Measurements from ENCODE around the gene GIT2. TPM values are rescaled to one million over a fixed set of nuclear protein-coding genes. Genes with fewer than 3 reads are reported as not detected.

GIT2 gene
- total and polyA plus RNA-seq, 8 donors, result 16.5 to 38.8 (median 30.0) TPM

DNA sequence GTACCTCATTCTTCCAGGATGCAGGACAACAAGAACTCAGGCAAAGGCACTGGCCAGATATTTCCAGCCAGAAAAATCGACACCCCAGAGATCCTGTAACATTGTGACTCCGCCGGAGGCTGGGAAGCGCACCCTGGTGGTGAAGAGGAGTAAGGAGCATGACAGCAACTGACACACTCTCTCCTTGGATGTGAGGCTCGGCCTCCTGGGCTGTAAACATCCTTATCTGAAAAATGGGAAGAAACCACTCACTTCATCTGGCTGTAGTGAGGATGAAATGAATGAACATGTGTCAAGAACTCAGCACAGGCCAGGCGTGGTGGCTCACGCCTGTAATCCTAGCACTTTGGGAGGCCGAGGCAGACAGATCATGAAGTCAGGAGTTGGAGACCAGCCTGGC is 68.5 kb downstream of the GIT2 start:
- FAIRE-seq (no peak), ATAC-seq (peak in 3 of 4 donors; percentile 33 to 48 (median 43)), DNase-seq (peak in 2 of 6 donors; percentile 40 to 62)
- no peaks in the 10 kb centered on the region for H3K27me3 ChIP-seq
- H3K4me3 ChIP-seq, result no peak overlapping the region
- peaks cover 0 to 8% (median 4%) of the 10 kb centered on the region in 3 donors for H3K36me3 ChIP-seq
- no peaks in the 10 kb centered on the region for H3K9me3 ChIP-seq
- no peak overlapping the region for H3K27ac ChIP-seq
- 64 to 77% methylated on average over 8 of the region's 8 CpGs for WGBS, 2 donors
- intact Hi-C loops (cut with DNase I), result no loop called here
- H3K4me1 ChIP-seq, result peaks cover 12 to 18% (median 17%) of the 10 kb centered on the region in 3 donors
- TF ChIP-seq CTCF (IDR thresholded peaks at IDR 0.05), result peak in 3 of 4 donors; percentile 25 to 49 (median 35)

DNA sequence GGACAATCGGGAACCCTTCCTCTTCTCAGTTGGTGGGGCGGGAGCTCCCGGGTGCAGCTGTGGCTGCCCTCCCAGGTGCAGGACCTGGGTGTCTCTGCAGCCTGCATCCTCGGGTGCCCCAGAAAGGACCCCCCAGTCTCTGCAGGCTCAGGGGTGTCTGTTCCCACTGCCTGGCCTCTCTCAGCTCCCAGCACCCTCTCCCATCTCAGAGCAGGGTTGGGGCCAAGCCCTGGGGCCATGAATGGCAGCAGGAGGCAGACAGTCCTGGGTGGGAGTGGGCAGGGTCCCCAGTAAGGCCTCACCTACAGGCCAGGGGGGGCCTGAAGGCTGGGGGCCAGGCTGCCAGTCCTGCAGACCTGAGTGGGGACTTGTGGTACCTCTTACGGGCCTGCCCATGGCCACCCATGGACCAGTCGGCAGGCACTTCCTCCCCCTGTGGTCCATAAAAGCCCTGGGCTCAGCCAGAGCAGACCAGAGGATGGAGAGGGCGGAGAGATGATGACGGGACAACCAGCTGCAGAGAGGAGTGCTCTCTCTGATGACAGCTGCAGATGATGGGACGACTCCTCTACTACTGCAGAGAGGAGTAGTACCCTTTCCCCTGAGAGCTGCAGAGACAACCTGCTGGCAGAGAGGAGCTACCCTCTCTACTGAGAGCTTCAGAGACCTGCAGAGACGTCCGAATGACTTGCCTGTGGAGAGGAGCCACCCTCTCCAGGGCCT is 69.5 kb downstream of the GIT2 start:
- intact Hi-C loops (cut with DNase I), result no loop called here
- no peaks in the 10 kb centered on the region for H3K9me3 ChIP-seq
- H3K27me3 ChIP-seq, result no peaks in the 10 kb centered on the region
- DNase-seq (peak in 1 of 6 donors; percentile 43), FAIRE-seq (no peak), ATAC-seq (no peak)
- no peak for TF ChIP-seq CTCF (IDR thresholded peaks at IDR 0.05)
- no peak overlapping the region for H3K27ac ChIP-seq
- H3K4me1 ChIP-seq, result peaks cover 12 to 18% (median 15%) of the 10 kb centered on the region in 3 donors
- WGBS, 2 donors, result 93 to 94% methylated on average over 11 of the region's 11 CpGs
- no peak overlapping the region for H3K4me3 ChIP-seq
- peaks cover 0 to 3% (median 2%) of the 10 kb centered on the region in 3 donors for H3K36me3 ChIP-seq

DNA sequence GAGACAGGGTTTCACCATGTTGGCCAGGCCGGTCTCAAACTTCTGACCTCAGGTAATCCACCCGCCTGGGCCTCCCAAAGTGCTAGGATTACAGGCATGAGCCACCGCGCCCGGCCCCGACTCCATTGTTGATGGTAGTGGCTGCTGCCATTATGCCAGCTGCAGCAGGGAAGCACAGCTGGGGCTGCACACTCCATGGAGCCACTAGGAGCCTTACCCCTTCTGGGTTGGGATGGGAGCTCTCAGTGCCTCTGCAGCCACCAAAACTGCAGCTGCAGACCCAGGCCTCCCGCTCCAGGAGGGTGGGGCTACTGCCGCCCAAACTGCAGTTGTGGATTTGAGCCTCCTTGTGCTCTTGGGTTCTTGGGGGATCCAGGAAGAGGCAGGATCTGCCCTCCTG is 70.2 kb downstream of the GIT2 start:
- Histone ChIP-seq H3K27ac (no peak overlapping the region), H3K27me3 (no peaks in the 10 kb centered on the region), H3K36me3 (no peaks in the 10 kb centered on the region), H3K4me3 (no peak overlapping the region), H3K9me3 (no peaks in the 10 kb centered on the region), H3K4me1 (peaks cover 12 to 15% (median 14%) of the 10 kb centered on the region in 3 donors)
- WGBS, 2 donors, result 96 to 97% methylated on average over 8 of the region's 8 CpGs
- no peak for ATAC-seq
- no peak for TF ChIP-seq CTCF (IDR thresholded peaks at IDR 0.05)
- intact Hi-C loops (cut with DNase I), result no loop called here
- DNase-seq, result peak in 1 of 6 donors; percentile 55
- FAIRE-seq, result no peak

GRCh38 chr12:109925185-109925840 is 70.9 kb downstream of the GIT2 start:
- Histone ChIP-seq H3K9me3 (no peaks in the 10 kb centered on the region), H3K36me3 (peaks cover 0 to 2% (median 0%) of the 10 kb centered on the region in 3 donors), H3K27ac (no peak overlapping the region), H3K27me3 (no peaks in the 10 kb centered on the region), H3K4me1 (peaks cover 7 to 11% (median 9%) of the 10 kb centered on the region in 3 donors), H3K4me3 (no peak overlapping the region)
- no peak for FAIRE-seq
- ATAC-seq, result peak in 2 of 4 donors; percentile 2 to 42
- TF ChIP-seq CTCF (IDR thresholded peaks at IDR 0.05), result no peak
- DNase-seq, result peak in 2 of 6 donors; percentile 40 to 53
- WGBS, 2 donors, result 66 to 70% methylated on average over 20 of the region's 20 CpGs
- intact Hi-C loops (cut with DNase I), result no loop called here

Data from pancreas (tissue), 10 donors.